K562 (cell line): Measurements from ENCODE around the gene FRRS1L. TPM values are rescaled to one million over a fixed set of nuclear protein-coding genes. Genes with fewer than 3 reads are reported as not detected.

Experiments
- ATAC-seq: fragments of 200-7000 bp; cut with Tn5 transposase; 3 replicates; pipeline ENCODE4 v1.9.1; 2020; ENCODE audit warnings: moderate library complexity
- BruUV-seq: library from RNA; stranded (reverse); fragments of 400-500 nt; replicated peaks from 2 replicates; lab custom pipeline; 2021; lab: Mats Ljungman, UMichigan
- CTCF ChIA-PET: fragments of 300-600 bp; formaldehyde crosslinking; extraction: SDS; loops from one replicate; lab custom pipeline; 2021; ENCODE audit warnings: low intra/inter-chr PET ratio; lab: Yijun Ruan, JAX
- POLR2A ChIA-PET: fragments of 300-600, 350-650 bp; sonication (Branson Sonifier 250); formaldehyde crosslinking; extraction: SDS; loops from one replicate; lab custom pipeline; 2021; ENCODE audit warnings: antibody characterized with exemption, inconsistent platforms; lab: Yijun Ruan, JAX
- DNase-seq, 4 experiments: peaks; one replicate each; pipeline versions ENCODE4 v3.0.0 to v3.0.0-alpha.2; 2011 to 2018; ENCODE audit warnings: low spot score in 3 of 4, mixed read lengths in 3 of 4; ENCODE audit errors: extremely low read depth in 1 of 4
- FAIRE-seq: peaks from 2 replicates; lab custom pipeline; 2011; peaks lifted over from hg19 to GRCh38; lab: Jason Lieb, UNC
- H2AFZ ChIP-seq: 2 replicates; pipeline ENCODE4 v1.6.0; 2011; ENCODE audit warnings: low read depth, low read length, control low read depth, inconsistent platforms
- H3K27ac ChIP-seq: fragments of 200-600 bp; 3 replicates; pipeline ENCODE4 v1.8.0; 2011; ENCODE audit warnings: low read depth, mild to moderate bottlenecking, control low read depth, inconsistent platforms, low read length, moderate library complexity, mixed read lengths; ENCODE audit errors: extremely low read depth
- H3K27me3 ChIP-seq, 2 experiments: fragments of 300-600 bp in 1 of 2; 2 replicates in 1 of 2; 3 replicates in 1 of 2; pipeline versions ENCODE4 v1.6.0 to v1.8.0; 2011; ENCODE audit warnings: inconsistent platforms in 2 of 2, low read length in 2 of 2, mild to moderate bottlenecking in 1 of 2, mixed read lengths in 1 of 2, moderate library complexity in 1 of 2; ENCODE audit not compliant: control insufficient read depth in 2 of 2, insufficient read depth in 2 of 2
- H3K36me3 ChIP-seq: fragments of 300-600 bp; 3 replicates; pipeline ENCODE4 v1.8.0; 2011; ENCODE audit warnings: mild to moderate bottlenecking, low read length, inconsistent platforms; ENCODE audit not compliant: control insufficient read depth, insufficient read depth
- H3K4me1 ChIP-seq, 2 experiments: fragments of 200-600 bp in 1 of 2; replicated peaks in 1 of 2; 2 replicates in 1 of 2; 3 replicates in 1 of 2; pipeline versions ENCODE4 v1.5.1 to v1.8.0; 2011; ENCODE audit warnings: inconsistent platforms in 2 of 2, low read length in 2 of 2, mild to moderate bottlenecking in 1 of 2, mixed read lengths in 1 of 2, moderate library complexity in 1 of 2; ENCODE audit not compliant: control insufficient read depth in 2 of 2, insufficient read depth in 2 of 2
- H3K4me2 ChIP-seq: 2 replicates; pipeline ENCODE4 v1.6.1; 2011; ENCODE audit warnings: low read length, control low read depth, inconsistent platforms, mixed read lengths; ENCODE audit not compliant: insufficient read depth
- H3K4me3 ChIP-seq: fragments of 200-600 bp; sonication (generic), shearing (Covaris generic); 2 replicates; pipeline ENCODE4 v1.5.1; 2016; ENCODE audit warnings: control low read depth, inconsistent platforms
- H3K79me2 ChIP-seq: fragments of 200-600 bp; 3 replicates; pipeline ENCODE4 v1.8.0; 2011; ENCODE audit warnings: low read length, inconsistent platforms; ENCODE audit not compliant: control insufficient read depth, insufficient read depth
- H3K9ac ChIP-seq, 2 experiments: 2 replicates each; pipeline versions ENCODE4 v1.6.0 to v1.6.1; 2011; ENCODE audit warnings: low read depth in 2 of 2, low read length in 2 of 2, control low read depth in 1 of 2, inconsistent platforms in 1 of 2, mild to moderate bottlenecking in 1 of 2, mixed read lengths in 1 of 2; ENCODE audit not compliant: insufficient read depth in 1 of 2
- H3K9me1 ChIP-seq: one replicate; pipeline ENCODE4 v1.6.0; 2011; ENCODE audit warnings: inconsistent platforms, mild to moderate bottlenecking, low read length, moderate library complexity; ENCODE audit not compliant: control insufficient read depth, insufficient read depth
- H3K9me3 ChIP-seq: replicated peaks from 2 replicates; pipeline ENCODE4 v1.5.1; 2011; ENCODE audit warnings: low read depth, low read length, inconsistent platforms; ENCODE audit not compliant: control insufficient read depth, insufficient read depth
- H4K20me1 ChIP-seq: replicated peaks from 2 replicates; pipeline ENCODE4 v1.6.1; 2011; ENCODE audit warnings: low read length, inconsistent platforms, mixed read lengths; ENCODE audit not compliant: control insufficient read depth, insufficient read depth
- CCAR2 ChIP-seq: fragments of 200-400 bp; formaldehyde crosslinking; IDR thresholded peaks from 2 replicates; pipeline ENCODE4 v1.6.1; 2017; ENCODE audit warnings: mild to moderate bottlenecking, low read depth, low read length
- DNMT1 ChIP-seq: fragments of 450-650 bp; IDR thresholded peaks from 2 replicates; pipeline ENCODE4 v1.6.1; 2016; ENCODE audit warnings: antibody characterized with exemption, mild to moderate bottlenecking
- ELF4 ChIP-seq: fragments of 450-650 bp; formaldehyde crosslinking; IDR thresholded peaks from 2 replicates; pipeline ENCODE4 v1.4.0; 2022; ENCODE audit warnings: missing genetic modification characterization
- RNF2 ChIP-seq: sonication (generic); IDR thresholded peaks from 2 replicates; pipeline ENCODE4 v1.6.1; 2016
- TEAD4 ChIP-seq, 2 experiments: sonication (generic) in 1 of 2; formaldehyde crosslinking in 1 of 2; IDR thresholded peaks; 2 replicates each; pipeline versions ENCODE4 v1.6.1 to v1.8.0; 2012 to 2022; ENCODE audit warnings: borderline replicate concordance in 1 of 2, inconsistent platforms in 1 of 2, low read length in 1 of 2, mild to moderate bottlenecking in 1 of 2, missing genetic modification reagents in 1 of 2
- YBX1 ChIP-seq: fragments of 450-650 bp; IDR thresholded peaks from 2 replicates; pipeline ENCODE4 v1.7.1; 2016; ENCODE audit warnings: mild to moderate bottlenecking
- ZBTB17 ChIP-seq: fragments of 450-650 bp; formaldehyde crosslinking; IDR thresholded peaks from 2 replicates; pipeline ENCODE4 v1.4.0; 2020; ENCODE audit warnings: mild to moderate bottlenecking
- WGBS: fragments of 100-300 bp; shearing (Covaris generic); methylation state at CpG from one replicate; pipeline ENCODE4 v1.1.6; 2016; ENCODE audit warnings: low coverage, mixed read lengths; ENCODE audit not compliant: insufficient coverage; ENCODE audit errors: missing lambda C conversion rate; 5-methylcytosine and 5-hydroxymethylcytosine counted together
- in situ Hi-C: fragments of 300-500 bp; cut with MboI; formaldehyde crosslinking; loops from 4 replicates; pipeline ENCODE4 v1.15.0; 2018; ENCODE audit warnings: inconsistent platforms, mixed read lengths
- intact Hi-C: fragments of 100-400 bp; cut with micrococcal nuclease; formaldehyde crosslinking; loops from 2 replicates; pipeline ENCODE4 v1.14.2; 2022
- polyA plus RNA-seq, 8 experiments: library from polyadenylated mRNA; depleted of rRNA in 4 of 8; stranded (reverse) in 5 of 8; unstranded in 3 of 8; fragments of >200 nt; fragmentation: Nextera tagmentation in 2 of 8; fragmentation: Illumina TruSeq in 1 of 8; extraction: Ambion mirVana in 2 of 8; extraction: Trizol in 1 of 8; gene quantifications; 2 replicates each; pipeline versions ENCODE4 v1.2.1 to v1.2.3, GENCODE V29; 2011 to 2014; ENCODE audit warnings: inconsistent platforms in 1 of 8, missing spikeins in 1 of 8
- total RNA-seq, 7 experiments: library from RNA; depleted of rRNA in 6 of 7; stranded (reverse); fragments of >200 nt in 6 of 7; fragmentation: Illumina TruSeq in 2 of 7; extraction: Trizol in 2 of 7; gene quantifications; 2 replicates each; pipeline versions ENCODE4 v1.2.1 to v1.2.3, GENCODE V29; 2011 to 2021; ENCODE audit warnings: low replicate concordance in 1 of 7
- TF ChIP-seq, protein P1 (sequence below): fragments of 450-650 bp; IDR thresholded peaks from 2 replicates; pipeline ENCODE4 v1.6.1; 2017; ENCODE audit warnings: mild to moderate bottlenecking, moderate library complexity
- TF ChIP-seq, protein P2 (sequence below): fragments of 250-450 bp; sonication (Bioruptor Pico); IDR thresholded peaks from 2 replicates; pipeline ENCODE4 v1.5.0; 2021; ENCODE audit warnings: mild to moderate bottlenecking, moderate library complexity

Gene FRRS1L
- total and polyA plus RNA-seq, 9 of the 15 experiments (the other 6 are each of a cell fraction or from before 2014, with no cell fraction given), result under 0.01 to 0.04 (median 0.03) TPM; not detected in 5

- in situ Hi-C loops (no loop called here), intact Hi-C loops (no loop called here)
- Histone ChIP-seq H3K9ac (no peak overlapping the region), H3K9me3 (0 out of 2 replicates have a peak, but pooled peaks cover 1% of the 10 kb centered on the region), H3K36me3 (no peaks in the 10 kb centered on the region), H3K4me1 (no peaks in the 10 kb centered on the region), H2AFZ (no peak overlapping the region), H3K4me3 (no peak overlapping the region), H3K27me3 (peaks cover 17 to 28% of the 10 kb centered on the region in 2 experiments), H3K79me2 (no peaks in the 10 kb centered on the region), H3K27ac (no peak overlapping the region), H3K4me2 (no peak overlapping the region), H4K20me1 (no peaks in the 10 kb centered on the region), H3K9me1 (no peaks in the 10 kb centered on the region)
- DNase-seq (no peak), ATAC-seq (no peak), FAIRE-seq (no peak)
- POLR2A ChIA-PET, result interaction anchor here (0.7 to 1.1 kb wide), 3 partner anchors 21 to 46 kb away, joined by 3 read pairs; no protein-coding TSS in a partner anchor
- no TSS peak for BruUV-seq
- CTCF ChIA-PET, result no interaction called here
- WGBS, result 3% methylated on average over 4 of the region's 4 CpGs
- no peak for TF ChIP-seq ELF4 (CRISPR knock-in tag)
- TF ChIP-seq RNF2, result no peak
- TF ChIP-seq, protein P1, sequence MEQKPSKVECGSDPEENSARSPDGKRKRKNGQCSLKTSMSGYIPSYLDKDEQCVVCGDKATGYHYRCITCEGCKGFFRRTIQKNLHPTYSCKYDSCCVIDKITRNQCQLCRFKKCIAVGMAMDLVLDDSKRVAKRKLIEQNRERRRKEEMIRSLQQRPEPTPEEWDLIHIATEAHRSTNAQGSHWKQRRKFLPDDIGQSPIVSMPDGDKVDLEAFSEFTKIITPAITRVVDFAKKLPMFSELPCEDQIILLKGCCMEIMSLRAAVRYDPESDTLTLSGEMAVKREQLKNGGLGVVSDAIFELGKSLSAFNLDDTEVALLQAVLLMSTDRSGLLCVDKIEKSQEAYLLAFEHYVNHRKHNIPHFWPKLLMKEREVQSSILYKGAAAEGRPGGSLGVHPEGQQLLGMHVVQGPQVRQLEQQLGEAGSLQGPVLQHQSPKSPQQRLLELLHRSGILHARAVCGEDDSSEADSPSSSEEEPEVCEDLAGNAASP, result no peak
- no peak for TF ChIP-seq ZBTB17 (CRISPR knock-in tag)
- TF ChIP-seq TEAD4 (IDR thresholded peaks at IDR 0.05; ENCODE audit: low read length), result no peak
- TF ChIP-seq TEAD4 (CRISPR knock-in tag; IDR thresholded peaks at IDR 0.05; ENCODE audit: borderline replicate concordance), result no peak
- no peak for TF ChIP-seq DNMT1
- TF ChIP-seq CCAR2, result no peak
- TF ChIP-seq, protein P2, sequence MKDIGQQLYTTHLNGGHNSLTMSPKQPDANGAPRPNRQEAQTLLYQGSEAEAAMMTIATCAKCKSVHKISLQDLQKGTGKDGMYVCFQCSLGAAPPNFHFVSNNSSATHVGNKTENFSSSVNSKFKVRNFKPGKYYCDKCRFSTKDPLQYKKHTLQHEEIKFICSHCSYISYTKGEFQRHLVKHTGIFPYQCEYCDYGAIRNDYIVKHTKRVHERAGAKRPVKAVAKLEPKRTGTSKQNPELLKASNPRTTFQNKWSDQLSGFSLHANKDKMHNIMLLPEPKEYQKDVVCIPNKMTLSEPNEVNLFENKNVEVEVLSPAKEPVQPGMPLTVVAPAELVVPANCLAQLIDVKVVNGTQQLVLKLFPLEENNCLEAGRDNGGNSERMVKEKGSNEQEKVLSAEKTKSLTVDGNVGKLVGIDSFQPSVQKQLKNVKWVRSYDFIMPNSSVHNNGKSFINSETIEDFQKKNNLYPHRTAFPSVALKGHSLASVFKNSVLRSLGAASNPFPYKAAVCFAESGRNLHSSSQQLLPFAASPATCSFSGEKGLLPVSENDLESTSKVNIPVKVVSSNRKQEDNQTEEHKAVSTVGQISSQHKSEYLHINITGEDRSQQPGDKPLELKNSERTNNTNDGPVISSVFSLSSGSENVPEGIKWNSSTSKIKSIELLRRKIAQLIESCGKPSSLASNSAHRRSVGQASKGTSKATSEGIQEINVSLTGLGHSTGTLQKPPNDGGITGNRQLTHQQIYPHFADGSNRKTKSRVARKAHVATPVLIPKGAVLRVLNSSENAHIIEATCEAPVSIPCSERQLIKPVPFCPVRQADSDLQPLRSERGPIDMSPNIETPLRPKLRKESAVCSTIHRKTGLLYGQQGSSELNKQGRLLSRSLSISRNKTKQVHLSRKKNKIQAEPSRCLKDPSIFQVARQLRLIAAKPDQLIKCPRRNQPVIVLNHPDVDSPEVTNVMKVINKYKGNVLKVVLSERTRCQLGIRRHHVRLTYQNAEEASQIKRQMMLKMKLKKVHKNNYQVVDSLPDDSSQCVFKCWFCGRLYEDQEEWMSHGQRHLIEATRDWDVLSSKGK, result no peak
- TF ChIP-seq YBX1, result no peak
Measured at GRCh38 chr9:109203761-109204360, 36.8 kb upstream of the FRRS1L start.
